ENCODE results near the gene USP35. TPM values are rescaled to one million over a fixed set of nuclear protein-coding genes. Genes with fewer than 3 reads are reported as not detected.

USP35 gene
- total RNA-seq, 1 experiment from 2014 or later: 7.8 TPM

- Mint-ChIP-seq H3K27me3 (ENCODE audit: unreplicated experiment) (no peaks in the 10 kb centered on the region), H3K36me3 (ENCODE audit: insufficient read depth, unreplicated experiment) (no peaks in the 10 kb centered on the region), H3K27ac (ENCODE audit: unreplicated experiment) (no peak overlapping the region), H3K4me3 (ENCODE audit: low read depth, unreplicated experiment) (no peak overlapping the region), H3K4me1 (ENCODE audit: low read depth, unreplicated experiment) (no peaks in the 10 kb centered on the region), H3K9me3 (ENCODE audit: low read depth, unreplicated experiment) (no peaks in the 10 kb centered on the region)
- no peak for DNase-seq
- no peak for TF ChIP-seq CTCF (IDR thresholded peaks at IDR 0.05; ENCODE audit: unreplicated experiment)
- BruUV-seq (replicated peaks): no TSS peak
- CTCF ChIA-PET: no interaction called here
- intact Hi-C loops (cut with micrococcal nuclease; ENCODE audit: unreplicated experiment): no loop called here
These were observed 61.4 kb downstream of the USP35 start for GRCh38 chr11:78250099-78250498.

- H3K27ac Mint-ChIP-seq (ENCODE audit: unreplicated experiment): no peak overlapping the region
- intact Hi-C loops (cut with micrococcal nuclease; ENCODE audit: unreplicated experiment): no loop called here
- H3K9me3 Mint-ChIP-seq (ENCODE audit: low read depth, unreplicated experiment): no peaks in the 10 kb centered on the region
- no peak overlapping the region for H3K4me3 Mint-ChIP-seq (ENCODE audit: low read depth, unreplicated experiment)
- DNase-seq: no peak
- CTCF ChIA-PET: interaction anchor here (0.7 kb wide), 1 partner anchor 19 kb away, joined by 3 read pairs; no protein-coding TSS in a partner anchor
- no TSS peak for BruUV-seq (replicated peaks)
- no peak for TF ChIP-seq CTCF (IDR thresholded peaks at IDR 0.05; ENCODE audit: unreplicated experiment)
- no peaks in the 10 kb centered on the region for H3K27me3 Mint-ChIP-seq (ENCODE audit: unreplicated experiment)
- H3K4me1 Mint-ChIP-seq (ENCODE audit: low read depth, unreplicated experiment): no peaks in the 10 kb centered on the region
- no peaks in the 10 kb centered on the region for H3K36me3 Mint-ChIP-seq (ENCODE audit: insufficient read depth, unreplicated experiment)
These were observed 62.5 kb downstream of the USP35 start for GRCh38 chr11:78251083-78251775.

- no peaks in the 10 kb centered on the region for H3K4me1 Mint-ChIP-seq (ENCODE audit: low read depth, unreplicated experiment)
- H3K27me3 Mint-ChIP-seq (ENCODE audit: unreplicated experiment): no peaks in the 10 kb centered on the region
- no peaks in the 10 kb centered on the region for H3K9me3 Mint-ChIP-seq (ENCODE audit: low read depth, unreplicated experiment)
- no peak overlapping the region for H3K27ac Mint-ChIP-seq (ENCODE audit: unreplicated experiment)
- no peak for DNase-seq
- CTCF ChIA-PET: interaction anchor here (0.6 kb wide), 1 partner anchor 43 kb away, joined by 7 read pairs; no protein-coding TSS in a partner anchor
- no peaks in the 10 kb centered on the region for H3K36me3 Mint-ChIP-seq (ENCODE audit: insufficient read depth, unreplicated experiment)
- no peak for TF ChIP-seq CTCF (IDR thresholded peaks at IDR 0.05; ENCODE audit: unreplicated experiment)
- H3K4me3 Mint-ChIP-seq (ENCODE audit: low read depth, unreplicated experiment): no peak overlapping the region
- no TSS peak for BruUV-seq (replicated peaks)
- intact Hi-C loops (cut with micrococcal nuclease; ENCODE audit: unreplicated experiment): no loop called here
These were observed 65.1 kb downstream of the USP35 start for GRCh38 chr11:78253797-78254196.

GRCh38 chr11:78254268-78254667 lies 65.5 kb downstream of the USP35 start:
- no peaks in the 10 kb centered on the region for H3K36me3 Mint-ChIP-seq (ENCODE audit: insufficient read depth, unreplicated experiment)
- H3K4me3 Mint-ChIP-seq (ENCODE audit: low read depth, unreplicated experiment): no peak overlapping the region
- H3K4me1 Mint-ChIP-seq (ENCODE audit: low read depth, unreplicated experiment): no peaks in the 10 kb centered on the region
- BruUV-seq (replicated peaks): no TSS peak
- H3K27me3 Mint-ChIP-seq (ENCODE audit: unreplicated experiment): no peaks in the 10 kb centered on the region
- intact Hi-C loops (cut with micrococcal nuclease; ENCODE audit: unreplicated experiment): no loop called here
- TF ChIP-seq CTCF (IDR thresholded peaks at IDR 0.05; ENCODE audit: unreplicated experiment): no peak
- no peaks in the 10 kb centered on the region for H3K9me3 Mint-ChIP-seq (ENCODE audit: low read depth, unreplicated experiment)
- no peak overlapping the region for H3K27ac Mint-ChIP-seq (ENCODE audit: unreplicated experiment)
- CTCF ChIA-PET: no interaction called here
- no peak for DNase-seq
